ENCODE results near the gene NOD2. TPM values are rescaled to one million over a fixed set of nuclear protein-coding genes. Genes with fewer than 3 reads are reported as not detected.
A peak's percentile ranks its signal among the peaks of the same experiment; 100 is the strongest.

The NOD2 gene
- total RNA-seq, 4 donors from 2014 or later: 1.7 to 4.1 TPM; not detected in 2

DNA sequence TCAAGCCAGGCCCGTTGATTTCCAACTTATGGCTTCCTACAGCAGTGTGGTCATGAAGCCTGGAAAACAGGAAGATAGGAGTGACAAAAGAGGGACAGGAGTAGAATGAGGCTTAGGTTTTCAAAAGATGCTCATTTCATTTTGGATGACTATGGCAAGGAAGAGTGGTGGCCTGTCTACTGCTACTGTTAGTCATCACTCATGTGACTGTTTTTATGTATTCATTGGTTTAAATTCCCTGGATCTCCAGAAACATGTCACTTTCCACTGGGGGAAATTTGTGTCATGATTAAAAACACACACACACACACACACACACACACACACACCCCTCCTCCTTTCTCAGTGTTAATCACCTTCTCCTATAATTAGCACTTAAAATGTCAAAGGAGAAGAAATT, 47.3 kb downstream of the NOD2 start:
- peaks cover 0 to 3% (median 0%) of the 10 kb centered on the region in 3 donors for H3K36me3 ChIP-seq
- no peak overlapping the region for H3K4me3 ChIP-seq
- DNase-seq: no peak
- TF ChIP-seq POLR2A (IDR thresholded peaks at IDR 0.05): no peak
- TF ChIP-seq, protein P1, sequence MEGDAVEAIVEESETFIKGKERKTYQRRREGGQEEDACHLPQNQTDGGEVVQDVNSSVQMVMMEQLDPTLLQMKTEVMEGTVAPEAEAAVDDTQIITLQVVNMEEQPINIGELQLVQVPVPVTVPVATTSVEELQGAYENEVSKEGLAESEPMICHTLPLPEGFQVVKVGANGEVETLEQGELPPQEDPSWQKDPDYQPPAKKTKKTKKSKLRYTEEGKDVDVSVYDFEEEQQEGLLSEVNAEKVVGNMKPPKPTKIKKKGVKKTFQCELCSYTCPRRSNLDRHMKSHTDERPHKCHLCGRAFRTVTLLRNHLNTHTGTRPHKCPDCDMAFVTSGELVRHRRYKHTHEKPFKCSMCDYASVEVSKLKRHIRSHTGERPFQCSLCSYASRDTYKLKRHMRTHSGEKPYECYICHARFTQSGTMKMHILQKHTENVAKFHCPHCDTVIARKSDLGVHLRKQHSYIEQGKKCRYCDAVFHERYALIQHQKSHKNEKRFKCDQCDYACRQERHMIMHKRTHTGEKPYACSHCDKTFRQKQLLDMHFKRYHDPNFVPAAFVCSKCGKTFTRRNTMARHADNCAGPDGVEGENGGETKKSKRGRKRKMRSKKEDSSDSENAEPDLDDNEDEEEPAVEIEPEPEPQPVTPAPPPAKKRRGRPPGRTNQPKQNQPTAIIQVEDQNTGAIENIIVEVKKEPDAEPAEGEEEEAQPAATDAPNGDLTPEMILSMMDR (IDR thresholded peaks at IDR 0.05): no peak
- no peaks in the 10 kb centered on the region for H3K9me3 ChIP-seq
- peak overlapping the region in 2 of 4 donors; percentile 70 to 99 for H3K27ac ChIP-seq
- H3K27me3 ChIP-seq: no peaks in the 10 kb centered on the region
- H3K4me1 ChIP-seq: peaks cover 0 to 19% (median 11%) of the 10 kb centered on the region in 4 donors

- H3K9me3 ChIP-seq: no peaks in the 10 kb centered on the region
- DNase-seq: no peak
- peaks cover 0 to 4% (median 0%) of the 10 kb centered on the region in 3 donors for H3K36me3 ChIP-seq
- peak overlapping the region; percentile 39 to 99 (median 78) for H3K4me3 ChIP-seq
- H3K27ac ChIP-seq: peak overlapping the region; percentile 35 to 99 (median 63)
- peaks cover 0 to 20% (median 13%) of the 10 kb centered on the region in 4 donors for H3K4me1 ChIP-seq
- TF ChIP-seq, protein P1 (IDR thresholded peaks at IDR 0.05): no peak
- TF ChIP-seq POLR2A (IDR thresholded peaks at IDR 0.05): no peak
- no peaks in the 10 kb centered on the region for H3K27me3 ChIP-seq
These were observed 47.9 kb downstream of the NOD2 start for GRCh38 chr16:50741225-50741780.

DNA sequence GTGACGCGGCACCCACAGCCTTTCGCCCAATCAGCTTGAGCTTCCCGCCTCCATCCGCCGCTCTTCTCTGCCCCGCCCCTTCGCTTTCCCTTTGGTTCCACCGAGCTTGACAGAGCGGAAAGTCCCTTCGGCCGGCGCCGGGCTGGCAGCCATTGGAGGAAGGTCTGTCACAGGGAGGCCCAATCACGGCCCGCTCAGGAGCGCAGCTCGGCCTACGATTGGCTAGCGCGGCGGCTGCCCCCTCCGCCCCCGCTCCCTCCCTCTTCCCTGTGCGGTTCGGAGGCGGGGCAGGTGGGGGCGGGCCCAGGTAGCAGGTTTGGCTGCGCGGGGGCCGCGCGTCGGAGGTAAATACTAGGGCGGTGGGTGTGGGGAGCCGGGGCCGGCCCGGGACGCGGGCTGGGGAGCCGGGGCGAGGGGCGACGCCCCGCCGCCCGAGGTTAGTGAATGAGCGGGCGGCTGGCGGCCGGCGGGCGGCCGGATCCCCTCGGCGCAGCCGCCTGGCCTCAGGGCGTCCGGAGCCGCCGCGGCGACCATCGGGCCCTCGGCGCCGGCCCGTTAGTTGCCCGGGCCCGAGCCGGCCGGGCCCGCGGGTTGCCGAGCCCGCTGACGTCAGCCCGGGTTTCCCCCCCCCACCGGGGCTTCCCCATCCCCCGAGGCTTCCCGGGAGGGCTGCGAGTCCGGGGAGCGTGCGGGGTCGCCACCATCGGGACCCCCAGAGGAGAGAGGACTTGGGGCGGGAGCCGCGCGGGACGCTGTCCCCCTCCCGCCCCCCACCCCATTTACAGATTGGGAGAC, 48.6 kb downstream of the NOD2 start, which contains the start of gene CYLD:
CYLD (plus strand) TSS at position 306 of the 795 bp plus-strand sequence. CDS start 7,613 bp downstream, outside the sequence.
- Histone ChIP-seq H3K4me1 (peaks cover 0 to 21% (median 13%) of the 10 kb centered on the region in 4 donors), H3K27me3 (no peaks in the 10 kb centered on the region), H3K4me3 (peak within 1 kb of the TSS; percentile 95 to 100 (median 98)), H3K36me3 (peaks cover 0 to 4% (median 0%) of the 10 kb centered on the region in 3 donors), H3K27ac (peak within 1 kb of the TSS; percentile 94 to 100 (median 96)), H3K9me3 (no peaks in the 10 kb centered on the region)
- TF ChIP-seq POLR2A (IDR thresholded peaks at IDR 0.05): peak; percentile 30 to 60
- TF ChIP-seq, protein P1 (IDR thresholded peaks at IDR 0.05): peak in 1 of 6 experiments; percentile 3
- peak; percentile 99 to 100 (median 99) for DNase-seq

DNA sequence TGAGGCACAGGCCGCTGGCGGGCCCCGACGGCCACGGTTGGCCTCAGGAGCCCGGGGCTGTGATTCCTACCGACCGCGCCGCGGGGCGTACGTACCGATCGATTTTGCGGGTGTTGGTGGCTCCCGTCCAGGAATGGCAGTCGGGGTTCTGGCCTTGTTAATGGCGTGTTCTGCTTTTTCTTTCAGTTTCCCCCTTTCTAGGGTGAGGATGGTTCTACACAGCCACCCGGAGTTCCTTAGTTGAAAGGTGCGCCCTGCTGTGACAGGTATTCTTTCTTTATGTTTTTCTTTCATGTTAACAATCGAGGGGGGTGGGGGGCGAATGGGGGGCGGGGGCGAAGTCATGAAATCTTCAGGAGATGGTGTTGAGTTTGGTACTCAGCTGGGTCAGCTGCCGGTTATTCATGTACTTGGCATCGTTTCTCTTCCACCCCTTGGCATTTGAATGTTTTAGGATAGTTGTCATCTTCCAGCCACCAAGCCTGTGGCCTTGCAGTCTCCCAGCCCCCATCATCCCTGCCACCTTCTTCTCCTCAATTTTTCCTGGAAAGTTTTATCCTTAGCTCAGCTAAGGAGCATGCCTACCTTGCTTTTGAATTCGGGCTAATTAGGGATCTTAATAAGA, 49.3 kb downstream of the NOD2 start:
- no peaks in the 10 kb centered on the region for H3K9me3 ChIP-seq
- no peak for TF ChIP-seq POLR2A (IDR thresholded peaks at IDR 0.05)
- TF ChIP-seq, protein P1 (IDR thresholded peaks at IDR 0.05): no peak
- H3K27me3 ChIP-seq: no peaks in the 10 kb centered on the region
- peak overlapping the region; percentile 94 to 100 (median 96) for H3K27ac ChIP-seq
- H3K4me1 ChIP-seq: peaks cover 0 to 21% (median 13%) of the 10 kb centered on the region in 4 donors
- peaks cover 0 to 4% (median 0%) of the 10 kb centered on the region in 3 donors for H3K36me3 ChIP-seq
- H3K4me3 ChIP-seq: peak overlapping the region; percentile 95 to 100 (median 98)
- peak; percentile 50 to 71 (median 64) for DNase-seq

- Histone ChIP-seq H3K27me3 (no peaks in the 10 kb centered on the region), H3K27ac (peak overlapping the region in 3 of 4 donors; percentile 2 to 99 (median 94)), H3K36me3 (peaks cover 0 to 4% (median 0%) of the 10 kb centered on the region in 3 donors), H3K4me3 (peak overlapping the region in 2 of 4 donors; percentile 95 to 96), H3K4me1 (peaks cover 0 to 21% (median 13%) of the 10 kb centered on the region in 4 donors), H3K9me3 (no peaks in the 10 kb centered on the region)
- TF ChIP-seq, protein P1 (IDR thresholded peaks at IDR 0.05): no peak
- TF ChIP-seq POLR2A (IDR thresholded peaks at IDR 0.05): no peak
- DNase-seq: no peak
These were observed 50.3 kb downstream of the NOD2 start for GRCh38 chr16:50743581-50744225.
